ENCODE measurements around the gene UGT3A2.

Gene UGT3A2

GRCh38 chr5:35999547-35999946 is 67.1 kb downstream of the UGT3A2 start:
- no peak for DNase-seq

- no peak for DNase-seq
Observed at GRCh38 chr5:35996076-35996475, 70.6 kb downstream of the UGT3A2 start.

DNA sequence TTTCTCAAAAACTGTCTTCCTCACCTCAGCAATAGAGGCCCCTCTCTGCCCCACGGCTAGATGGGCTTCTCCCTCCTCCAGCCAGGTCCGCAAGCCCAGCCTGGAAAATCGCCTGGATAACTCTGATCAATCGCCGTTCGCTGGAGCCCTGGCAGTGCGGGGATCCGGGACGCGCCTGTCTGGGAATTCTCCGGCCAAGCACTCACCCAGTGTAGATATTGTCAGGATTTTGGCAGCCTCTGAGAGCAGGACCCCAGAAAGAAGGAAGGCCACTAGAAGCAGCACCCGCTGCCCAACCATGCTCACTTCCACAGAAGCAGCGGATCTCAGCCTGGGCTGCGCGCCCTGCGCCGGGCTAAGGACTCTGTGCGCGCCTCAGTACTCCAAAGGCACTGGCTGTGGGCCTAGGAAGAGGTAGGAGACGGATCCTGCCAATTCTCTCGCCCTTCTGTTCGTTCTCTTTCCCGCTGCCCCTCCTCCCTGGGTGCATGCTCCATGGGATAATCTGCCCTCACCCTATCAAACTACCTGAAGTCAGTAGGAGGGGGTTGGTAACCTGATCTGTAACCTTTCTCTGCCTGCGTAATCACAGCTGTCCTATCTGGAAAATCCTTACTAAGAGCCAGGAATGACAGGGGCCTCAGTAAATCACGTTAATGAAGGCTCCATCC is 75.6 kb downstream of the UGT3A2 start, which contains the start of gene UGT3A1:
TSS of gene UGT3A1 (minus strand) at position 450 of the 671 bp plus-strand sequence. CDS start at position 300, 150 bp downstream.
- DNase-seq, result no peak

GRCh38 chr5:35990520-35990919 is 76.2 kb downstream of the UGT3A2 start:
- no peak for DNase-seq

DNA sequence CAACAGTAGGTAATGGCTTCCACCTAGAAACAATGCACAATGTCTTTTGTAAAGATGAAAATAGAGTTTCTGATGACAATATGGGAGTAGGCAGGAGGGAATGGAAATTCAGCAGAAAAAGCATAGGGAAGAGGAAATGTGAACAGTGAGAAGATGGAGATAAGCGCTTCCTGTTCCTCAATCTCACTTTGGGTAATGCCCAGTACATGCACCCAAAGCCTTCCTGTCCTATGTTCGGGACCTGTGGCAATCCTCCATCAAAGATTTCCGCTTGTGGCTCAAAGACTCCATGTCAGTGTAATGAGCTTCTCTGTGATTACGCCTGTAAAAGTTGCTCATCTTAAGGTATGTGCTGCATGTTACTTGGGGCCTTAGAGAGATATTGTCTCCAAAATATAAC is 78.2 kb downstream of the UGT3A2 start:
- DNase-seq, result no peak

DNA sequence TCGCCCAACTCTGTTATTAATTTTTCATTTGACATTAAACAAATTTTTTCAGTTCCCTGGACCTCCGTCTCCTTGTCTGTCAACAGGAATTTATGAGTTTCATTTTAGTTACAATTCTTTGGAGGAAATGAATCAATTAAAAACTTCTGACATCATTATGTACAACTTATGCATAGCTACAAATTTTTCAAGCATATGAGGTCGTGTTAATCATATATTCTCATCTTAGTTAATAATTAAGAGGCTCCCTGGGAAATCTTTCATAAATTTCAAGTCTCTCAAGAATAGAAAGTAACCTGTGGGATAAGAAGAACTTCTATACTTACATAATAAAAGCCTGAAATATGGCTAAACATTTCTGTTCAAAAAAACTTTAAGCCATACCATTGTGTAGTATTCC is 78.9 kb downstream of the UGT3A2 start:
- DNase-seq, result no peak
